Transverse colon (tissue), 4 donors: Measurements from ENCODE around the gene ANKRD23. TPM values are rescaled to one million over a fixed set of nuclear protein-coding genes. Genes with fewer than 3 reads are reported as not detected.
A peak's percentile ranks its signal among the peaks of the same experiment; 100 is the strongest.

Source experiments
- DNase-seq: peaks from one replicate; pipeline ENCODE4 v3.0.0-alpha.2; 2019
- H3K27ac ChIP-seq, 4 donors: fragments of 200-600 bp; sonication (generic); 2 replicates each; pipeline ENCODE4 v1.5.1; 2016 to 2018; ENCODE audit warnings: inconsistent platforms in 4 of 4
- H3K27me3 ChIP-seq: fragments of 200-600 bp; sonication (generic); 2 replicates; pipeline ENCODE4 v1.5.1; 2017; ENCODE audit warnings: inconsistent platforms
- H3K36me3 ChIP-seq, 4 donors: fragments of 200-600 bp; sonication (generic); 2 replicates each; pipeline ENCODE4 v1.5.1; 2017 to 2019; ENCODE audit warnings: inconsistent platforms in 4 of 4
- H3K4me1 ChIP-seq, 4 donors: fragments of 200-600 bp; sonication (generic); 2 replicates each; pipeline ENCODE4 v1.5.1; 2017 to 2020; ENCODE audit warnings: inconsistent platforms in 4 of 4
- H3K4me3 ChIP-seq, 4 donors: fragments of 200-600 bp; sonication (generic); 1 replicate in 1 of 4; 2 replicates in 3 of 4; pipeline versions ENCODE4 v1.5.1 to v1.6.1; 2017 to 2019; ENCODE audit warnings: inconsistent platforms in 4 of 4
- H3K9me3 ChIP-seq, 2 donors: fragments of 200-600 bp; sonication (generic); 2 replicates each; pipeline ENCODE4 v1.5.1; 2017 to 2019; ENCODE audit warnings: inconsistent platforms in 2 of 2
- CTCF ChIP-seq, 5 experiments: fragments of 200-600 bp in 3 of 5; fragments of 450-650 bp in 2 of 5; sonication (generic) in 3 of 5; IDR thresholded peaks; 1 replicate in 2 of 5; 2 replicates in 3 of 5; pipeline ENCODE4 v1.5.1; 2016 to 2017; ENCODE audit warnings: antibody characterized with exemption in 5 of 5, inconsistent platforms in 3 of 5, mild to moderate bottlenecking in 2 of 5, moderate library complexity in 1 of 5
- EP300 ChIP-seq: sonication (generic); formaldehyde crosslinking; IDR thresholded peaks from one replicate; pipeline ENCODE4 v1.6.1; 2017; ENCODE audit warnings: antibody characterized with exemption, low read depth
- POLR2A ChIP-seq: fragments of 450-650 bp; IDR thresholded peaks from one replicate; pipeline ENCODE4 v1.6.1; 2016; ENCODE audit warnings: antibody characterized with exemption, mild to moderate bottlenecking, moderate library complexity
- POLR2AphosphoS5 ChIP-seq, 3 donors: sonication (generic); formaldehyde crosslinking; IDR thresholded peaks; one replicate each; pipeline ENCODE4 v1.6.1; 2016; ENCODE audit warnings: antibody characterized with exemption in 3 of 3
- WGBS, 2 donors: methylation state at CpG; one replicate each; pipeline ENCODE4 v1.1.5; 2018; ENCODE audit warnings: low coverage in 1 of 2; 5-methylcytosine and 5-hydroxymethylcytosine counted together
- in situ Hi-C, 4 donors: fragments of 200-750 bp; cut with MboI; loops; one replicate each; pipeline versions ENCODE4 v1.15.0 to v1.15.1; 2017; ENCODE audit warnings: low sequenced_read_pairs in 3 of 4, low pct_ligation_motif_present in 1 of 4, low pct_unique_long_range_greater_than_20kb in 1 of 4
- intact Hi-C: fragments of 100-400 bp; cut with DNase I; formaldehyde crosslinking; loops from one replicate; pipeline ENCODE4 v1.15.1; 2023; ENCODE audit warnings: low total_unique reads
- total RNA-seq, 4 donors: library from RNA; depleted of rRNA; stranded (reverse); fragments of >200 nt; gene quantifications; one replicate each; pipeline ENCODE4 v1.1.0, GENCODE V29; 2016

Gene ANKRD23
- total RNA-seq, 4 donors from 2014 or later = 4.1 to 22.7 (median 7.0) TPM

DNA sequence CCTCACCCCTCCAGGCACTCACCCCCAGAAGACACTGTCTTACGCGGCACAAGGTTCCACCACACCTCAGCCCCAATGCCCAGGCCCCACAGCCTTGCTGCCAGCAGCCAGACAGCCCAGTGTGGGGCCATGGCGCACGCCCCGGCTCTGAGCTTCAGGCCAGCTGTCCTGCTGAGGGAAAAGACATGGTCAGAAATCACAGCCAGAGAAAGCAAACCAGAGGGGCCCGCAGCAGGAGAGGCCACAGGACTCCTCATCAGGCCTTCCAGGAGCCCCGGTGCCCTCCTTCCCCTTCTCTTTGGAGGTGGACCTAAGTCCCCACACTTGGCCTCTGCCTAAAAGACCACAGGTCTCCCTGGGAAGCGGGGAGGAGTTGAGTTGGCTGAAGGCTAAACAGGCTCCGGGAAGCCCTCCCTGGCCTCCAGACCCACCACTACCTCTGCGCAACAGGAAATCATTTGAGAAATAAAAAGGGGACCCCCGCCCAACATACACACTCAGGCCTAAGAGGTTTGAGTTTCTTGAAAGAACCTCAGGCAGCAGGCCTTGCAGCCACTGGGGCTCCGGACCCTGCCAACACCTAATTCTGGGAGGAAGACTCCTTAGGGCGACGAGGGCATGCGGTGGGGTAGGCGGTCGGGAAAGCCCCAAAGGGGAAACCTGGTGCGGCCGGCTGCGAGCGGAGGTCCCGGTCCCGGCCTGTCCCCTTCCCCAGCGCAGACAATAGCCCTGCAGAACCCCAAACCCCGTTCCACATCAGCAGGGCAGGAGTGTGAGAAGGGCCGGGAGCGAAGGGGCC, 24.1 kb upstream of the ANKRD23 start:
- WGBS, 2 donors = 13% methylated on average over 25 of the region's 27 CpGs; no CpG with 5 or more reads in 1 of the 2 donors
- no peak for TF ChIP-seq CTCF (IDR thresholded peaks at IDR 0.05)
- peak; percentile 17 for TF ChIP-seq POLR2A
- in situ Hi-C loops = no loop called here
- H3K36me3 ChIP-seq = peaks cover 0 to 16% (median 6%) of the 10 kb centered on the region in 4 donors
- H3K27me3 ChIP-seq = no peaks in the 10 kb centered on the region
- H3K4me3 ChIP-seq = peak overlapping the region; percentile 73 to 79 (median 77)
- H3K9me3 ChIP-seq = no peaks in the 10 kb centered on the region
- intact Hi-C loops = no loop called here
- H3K4me1 ChIP-seq = peaks cover 24 to 43% (median 37%) of the 10 kb centered on the region in 4 donors
- peak overlapping the region; percentile 94 to 100 (median 96) for H3K27ac ChIP-seq
- no peak for DNase-seq

GRCh38 chr2:96866986-96867755, 23.4 kb upstream of the ANKRD23 start:
- Histone ChIP-seq H3K27me3 (no peaks in the 10 kb centered on the region), H3K4me3 (peak overlapping the region in 2 of 4 donors; percentile 73 to 78), H3K9me3 (no peaks in the 10 kb centered on the region), H3K4me1 (peaks cover 24 to 44% (median 39%) of the 10 kb centered on the region in 4 donors), H3K27ac (peak overlapping the region; percentile 94 to 100 (median 96)), H3K36me3 (peaks cover 0 to 16% (median 6%) of the 10 kb centered on the region in 4 donors)
- no peak for TF ChIP-seq CTCF (IDR thresholded peaks at IDR 0.05)
- no peak for TF ChIP-seq EP300
- no peak for DNase-seq
- 44% methylated on average over 20 of the region's 22 CpGs; no CpG with 5 or more reads in 1 of the 2 donors for WGBS, 2 donors
- in situ Hi-C loops (no loop called here), intact Hi-C loops (no loop called here)

DNA sequence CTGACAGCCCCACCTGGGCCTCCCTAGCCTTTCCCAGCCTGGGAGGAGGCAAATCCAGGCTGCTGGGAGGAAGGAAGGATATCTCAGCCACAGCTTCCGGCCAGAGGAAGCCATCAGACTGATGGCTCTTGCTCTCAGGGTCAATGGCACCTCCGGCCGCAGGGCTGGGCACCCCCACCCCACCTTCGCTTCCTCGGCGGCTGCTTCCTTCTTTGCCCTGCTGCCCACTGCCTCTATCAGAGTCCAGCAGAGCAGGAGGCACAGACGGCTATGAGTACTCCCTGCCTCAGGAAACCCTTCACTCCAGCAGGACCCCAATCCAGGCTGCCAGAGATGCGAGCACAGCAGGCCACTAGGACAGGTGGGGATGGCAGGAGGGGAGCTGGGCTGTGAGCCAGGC, 22.8 kb upstream of the ANKRD23 start:
- peak overlapping the region; percentile 94 to 100 (median 96) for H3K27ac ChIP-seq
- H3K4me1 ChIP-seq = peaks cover 24 to 50% (median 44%) of the 10 kb centered on the region in 4 donors
- DNase-seq = no peak
- H3K9me3 ChIP-seq = no peaks in the 10 kb centered on the region
- intact Hi-C loops (no loop called here), in situ Hi-C loops (no loop called here)
- H3K4me3 ChIP-seq = peak overlapping the region in 1 of 4 donors; percentile 78
- no peaks in the 10 kb centered on the region for H3K27me3 ChIP-seq
- 75% methylated on average over 7 of the region's 8 CpGs; no CpG with 5 or more reads in 1 of the 2 donors for WGBS, 2 donors
- peaks cover 0 to 17% (median 6%) of the 10 kb centered on the region in 4 donors for H3K36me3 ChIP-seq
- TF ChIP-seq POLR2AphosphoS5 (IDR thresholded peaks at IDR 0.05) (no peak), POLR2A (no peak), EP300 (no peak), CTCF (IDR thresholded peaks at IDR 0.05) (no peak)

- no peaks in the 10 kb centered on the region for H3K27me3 ChIP-seq
- H3K36me3 ChIP-seq = peaks cover 0 to 21% (median 6%) of the 10 kb centered on the region in 4 donors
- 81% methylated on average over 14 of the region's 14 CpGs; no CpG with 5 or more reads in 1 of the 2 donors for WGBS, 2 donors
- H3K4me1 ChIP-seq = peaks cover 23 to 50% (median 46%) of the 10 kb centered on the region in 4 donors
- no peak overlapping the region for H3K4me3 ChIP-seq
- in situ Hi-C loops (no loop called here), intact Hi-C loops (no loop called here)
- peak overlapping the region in 3 of 4 donors; percentile 94 to 100 (median 98) for H3K27ac ChIP-seq
- no peaks in the 10 kb centered on the region for H3K9me3 ChIP-seq
- TF ChIP-seq EP300 (no peak), POLR2A (no peak), POLR2AphosphoS5 (IDR thresholded peaks at IDR 0.05) (no peak), CTCF (IDR thresholded peaks at IDR 0.05) (no peak)
- no peak for DNase-seq
These were observed 22.3 kb upstream of the ANKRD23 start for GRCh38 chr2:96866149-96866548.
